ENCODE measurements around the gene FOXF2. TPM values are rescaled to one million over a fixed set of nuclear protein-coding genes. Genes with fewer than 3 reads are reported as not detected.

The FOXF2 gene
- total and polyA plus RNA-seq, 2 donors (not counting 3 experiments of a cell fraction or from before 2014, with no cell fraction given) = not detected

DNA sequence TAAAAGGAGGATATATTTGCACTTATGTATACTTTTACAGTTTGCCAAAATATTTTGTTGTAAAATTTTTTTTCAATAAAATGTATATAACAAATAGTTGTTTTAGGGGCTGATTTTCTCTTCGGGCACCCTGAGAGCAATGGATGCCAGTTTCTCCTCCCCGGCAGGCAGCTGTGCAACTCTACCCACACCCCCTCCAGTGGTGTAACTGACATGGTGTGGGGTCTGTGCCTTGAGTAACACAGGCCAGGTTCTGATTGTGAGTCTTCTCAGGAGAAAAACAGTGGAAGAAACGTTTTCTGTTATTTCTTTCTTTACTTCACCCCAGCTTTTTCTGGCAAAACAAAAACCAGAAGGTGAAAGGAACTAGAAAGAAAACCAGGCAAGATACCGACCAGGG, 6.1 kb downstream of the FOXF2 start:
- dilution Hi-C loops (cut with MboI; ENCODE audit: extremely low pct_ligation_motif_present, low sequenced_read_pairs) (no loop called here), intact Hi-C loops (cut with micrococcal nuclease) (no loop called here)
- DNase-seq (ENCODE audit: low read depth, low spot score) (no peak), FAIRE-seq (no peak)
- Histone ChIP-seq H2AFZ (ENCODE audit: low read depth, low read length) (no peak overlapping the region), H4K20me1 (replicated peaks; ENCODE audit: control insufficient read depth, extremely low read depth, insufficient read depth, low read length) (no peaks in the 10 kb centered on the region), H3K27me3 (ENCODE audit: control insufficient read depth in 2 of 2, insufficient read depth in 2 of 2, low read length in 2 of 2) (peaks cover 56 to 63% of the 10 kb centered on the region in 2 experiments), H3K27ac (ENCODE audit: insufficient read depth, low read depth, low read length) (no peak overlapping the region), H3K36me3 (ENCODE audit: control insufficient read depth in 2 of 2, extremely low read depth in 1 of 2, insufficient read depth in 2 of 2, low read length in 2 of 2) (no peaks in the 10 kb centered on the region), H3K4me3 (replicated peaks in 1 of 3; ENCODE audit: insufficient read depth in 1 of 3, low read depth in 1 of 3, low read length in 3 of 3) (no peak overlapping the region), H3K4me2 (ENCODE audit: insufficient read depth, low read length) (no peak overlapping the region), H3K79me2 (ENCODE audit: control insufficient read depth, insufficient read depth, low read length) (no peaks in the 10 kb centered on the region), H3K9me1 (replicated peaks; ENCODE audit: control insufficient read depth, extremely low read depth, insufficient read depth, low read length) (no peaks in the 10 kb centered on the region), H3K9ac (replicated peaks; ENCODE audit: extremely low read depth, insufficient read depth, low read length) (no peak overlapping the region), H3K4me1 (ENCODE audit: control insufficient read depth, extremely low read depth, insufficient read depth, low read length) (no peaks in the 10 kb centered on the region), H3K9me3 (replicated peaks; ENCODE audit: control insufficient read depth, insufficient read depth, low read length) (no peaks in the 10 kb centered on the region)
- ChIA-PET CTCF (interaction anchor here (2.4 to 2.6 kb wide), 2 partner anchors 597 to 803 kb away, joined by 18 to 53 read pairs; no protein-coding TSS in a partner anchor), POLR2A (no interaction called here)
- no TSS peak for BruUV-seq (replicated peaks)
- TF ChIP-seq EZH2 (IDR thresholded peaks at IDR 0.05; ENCODE audit: borderline replicate concordance, low read depth, low read length, severe bottlenecking) (no peak), FOS (IDR thresholded peaks at IDR 0.05; ENCODE audit: borderline replicate concordance, insufficient read depth, low read length) (no peak), MYC (IDR thresholded peaks at IDR 0.05; ENCODE audit: low read depth, low read length) (no peak), GATA2 (IDR thresholded peaks at IDR 0.05; ENCODE audit: insufficient read depth, insufficient read length, low read depth, low read length) (no peak), POLR2A (IDR thresholded peaks at IDR 0.05; ENCODE audit: low read depth, low read length) (no peak), POLR2AphosphoS5 (IDR thresholded peaks at IDR 0.05; ENCODE audit: insufficient read depth, low read depth, low read length) (no peak), JUN (IDR thresholded peaks at IDR 0.05; ENCODE audit: borderline replicate concordance, insufficient read depth, insufficient read length, low read depth) (no peak)
- TF ChIP-seq, protein P1, sequence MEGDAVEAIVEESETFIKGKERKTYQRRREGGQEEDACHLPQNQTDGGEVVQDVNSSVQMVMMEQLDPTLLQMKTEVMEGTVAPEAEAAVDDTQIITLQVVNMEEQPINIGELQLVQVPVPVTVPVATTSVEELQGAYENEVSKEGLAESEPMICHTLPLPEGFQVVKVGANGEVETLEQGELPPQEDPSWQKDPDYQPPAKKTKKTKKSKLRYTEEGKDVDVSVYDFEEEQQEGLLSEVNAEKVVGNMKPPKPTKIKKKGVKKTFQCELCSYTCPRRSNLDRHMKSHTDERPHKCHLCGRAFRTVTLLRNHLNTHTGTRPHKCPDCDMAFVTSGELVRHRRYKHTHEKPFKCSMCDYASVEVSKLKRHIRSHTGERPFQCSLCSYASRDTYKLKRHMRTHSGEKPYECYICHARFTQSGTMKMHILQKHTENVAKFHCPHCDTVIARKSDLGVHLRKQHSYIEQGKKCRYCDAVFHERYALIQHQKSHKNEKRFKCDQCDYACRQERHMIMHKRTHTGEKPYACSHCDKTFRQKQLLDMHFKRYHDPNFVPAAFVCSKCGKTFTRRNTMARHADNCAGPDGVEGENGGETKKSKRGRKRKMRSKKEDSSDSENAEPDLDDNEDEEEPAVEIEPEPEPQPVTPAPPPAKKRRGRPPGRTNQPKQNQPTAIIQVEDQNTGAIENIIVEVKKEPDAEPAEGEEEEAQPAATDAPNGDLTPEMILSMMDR (IDR thresholded peaks at IDR 0.05; ENCODE audit: extremely low read depth in 1 of 2, insufficient read depth in 1 of 2, low read depth in 1 of 2, low read length in 2 of 2) = no peak
- TF ChIP-seq, protein P2, sequence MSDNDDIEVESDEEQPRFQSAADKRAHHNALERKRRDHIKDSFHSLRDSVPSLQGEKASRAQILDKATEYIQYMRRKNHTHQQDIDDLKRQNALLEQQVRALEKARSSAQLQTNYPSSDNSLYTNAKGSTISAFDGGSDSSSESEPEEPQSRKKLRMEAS (IDR thresholded peaks at IDR 0.05; ENCODE audit: insufficient read depth, insufficient read length) = no peak
